GM12878 (cell line): Measurements from ENCODE around the gene TPI1. TPM values are rescaled to one million over a fixed set of nuclear protein-coding genes. Genes with fewer than 3 reads are reported as not detected.
A peak's percentile ranks its signal among the peaks of the same experiment; 100 is the strongest.

ENCODE experiments used
- ATAC-seq: fragments of 200-7000 bp; cut with Tn5 transposase; 3 replicates; pipeline ENCODE4 v1.9.1; 2020; ENCODE audit warnings: mild to moderate bottlenecking, moderate library complexity
- BruUV-seq: library from RNA; stranded (reverse); fragments of 400-500 nt; replicated peaks from 2 replicates; lab custom pipeline; 2021; lab: Mats Ljungman, UMichigan
- CTCF ChIA-PET: fragments of 300-600 bp; sonication (Branson Sonifier 250); formaldehyde crosslinking; extraction: SDS; loops from one replicate; lab custom pipeline; 2021; ENCODE audit warnings: inconsistent platforms; lab: Yijun Ruan, JAX
- POLR2A ChIA-PET: fragments of 350-600 bp; formaldehyde crosslinking; extraction: SDS; loops from one replicate; lab custom pipeline; 2021; ENCODE audit warnings: inconsistent platforms; lab: Charles Lee
- RAD21 ChIA-PET: fragments of 300-600 bp; sonication (Branson Sonifier 250); formaldehyde crosslinking; loops from one replicate; lab custom pipeline; 2023; ENCODE audit warnings: antibody characterized with exemption; ENCODE audit not compliant: unreplicated experiment; lab: Charles Lee
- SMC1A ChIA-PET: fragments of 300-600 bp; sonication (Branson Sonifier 250); formaldehyde crosslinking; loops from one replicate; lab custom pipeline; 2023; ENCODE audit not compliant: unreplicated experiment, uncharacterized antibody; lab: Charles Lee
- DNase-seq: peaks from one replicate; pipeline ENCODE4 v3.0.0-alpha.2; 2011; ENCODE audit warnings: low read depth, low spot score
- FAIRE-seq: peaks from 3 replicates; lab custom pipeline; 2011; peaks lifted over from hg19 to GRCh38; lab: Jason Lieb, UNC
- H2AFZ ChIP-seq: 2 replicates; pipeline ENCODE4 v1.6.0; 2011; ENCODE audit warnings: low read depth, low read length, control low read depth; ENCODE audit not compliant: control insufficient read depth
- H3K27ac ChIP-seq: 2 replicates; pipeline ENCODE4 v1.5.1; 2011; ENCODE audit warnings: control low read depth; ENCODE audit not compliant: control insufficient read depth, insufficient read depth
- H3K27me3 ChIP-seq, 2 experiments: replicated peaks in 1 of 2; 2 replicates each; pipeline versions ENCODE4 v1.6.0 to v1.6.1; 2011; ENCODE audit warnings: low read length in 1 of 2; ENCODE audit not compliant: control insufficient read depth in 2 of 2, insufficient read depth in 2 of 2
- H3K36me3 ChIP-seq, 2 experiments: 2 replicates each; pipeline ENCODE4 v1.5.1; 2011; ENCODE audit warnings: low read length in 1 of 2; ENCODE audit not compliant: control insufficient read depth in 2 of 2, insufficient read depth in 2 of 2
- H3K4me1 ChIP-seq: 2 replicates; pipeline ENCODE4 v1.6.1; 2011; ENCODE audit warnings: mild to moderate bottlenecking, low read length, moderate library complexity, mixed read lengths; ENCODE audit not compliant: control insufficient read depth, insufficient read depth
- H3K4me2 ChIP-seq: 2 replicates; pipeline ENCODE4 v1.6.0; 2011; ENCODE audit warnings: control low read depth; ENCODE audit not compliant: control insufficient read depth, insufficient read depth
- H3K4me3 ChIP-seq: fragments of 200-600 bp; sonication (generic); 2 replicates; pipeline ENCODE4 v1.5.1; 2016
- H3K79me2 ChIP-seq: 2 replicates; pipeline ENCODE4 v1.6.0; 2011; ENCODE audit warnings: low read length; ENCODE audit not compliant: control insufficient read depth, insufficient read depth
- H3K9ac ChIP-seq: 2 replicates; pipeline ENCODE4 v1.8.0; 2011; ENCODE audit warnings: low read length, control low read depth, mixed read lengths; ENCODE audit not compliant: control insufficient read depth, insufficient read depth
- H3K9me3 ChIP-seq: replicated peaks from 3 replicates; pipeline ENCODE4 v1.5.1; 2011; ENCODE audit warnings: mild to moderate bottlenecking, low read length; ENCODE audit not compliant: control insufficient read depth, insufficient read depth
- H4K20me1 ChIP-seq: 2 replicates; pipeline ENCODE4 v1.6.0; 2011; ENCODE audit not compliant: control insufficient read depth, insufficient read depth
- CTCF ChIP-seq, 3 experiments: IDR thresholded peaks in 2 of 3; conservative IDR thresholded peaks in 1 of 3; 2 replicates each; pipeline ENCODE4 v1.5.1; 2011; ENCODE audit warnings: low read depth in 3 of 3, low read length in 3 of 3, mild to moderate bottlenecking in 3 of 3, control low read depth in 2 of 3, moderate library complexity in 2 of 3, inconsistent platforms in 1 of 3, mixed read lengths in 1 of 3; ENCODE audit not compliant: control insufficient read depth in 2 of 3, insufficient read depth in 1 of 3; ENCODE audit errors: extremely low read depth in 1 of 3
- EED ChIP-seq: sonication (generic); IDR thresholded peaks from 2 replicates; pipeline ENCODE4 v1.6.1; 2016; ENCODE audit warnings: antibody characterized with exemption, low read depth
- MEF2A ChIP-seq: IDR thresholded peaks from 2 replicates; pipeline ENCODE4 v1.6.1; 2011; ENCODE audit warnings: low read depth, mild to moderate bottlenecking, low read length, moderate library complexity; ENCODE audit not compliant: insufficient read depth
- MYC ChIP-seq: IDR thresholded peaks from 2 replicates; pipeline ENCODE4 v1.6.1; 2011; ENCODE audit warnings: mild to moderate bottlenecking, low read length, moderate library complexity, inconsistent platforms; ENCODE audit not compliant: insufficient read depth, insufficient replicate concordance, insufficient read length, severe bottlenecking
- RB1 ChIP-seq: fragments of 450-650 bp; formaldehyde crosslinking; IDR thresholded peaks from 2 replicates; pipeline ENCODE4 v1.6.1; 2017; ENCODE audit warnings: mild to moderate bottlenecking, borderline replicate concordance
- WRNIP1 ChIP-seq: IDR thresholded peaks from 2 replicates; pipeline ENCODE4 v1.6.1; 2011; ENCODE audit warnings: low read depth, low read length, improper control_type of control experiment, borderline replicate concordance
- ZBTB11 ChIP-seq: fragments of 450-650 bp; formaldehyde crosslinking; IDR thresholded peaks from 2 replicates; pipeline ENCODE4 v1.5.0; 2022; ENCODE audit warnings: mild to moderate bottlenecking, missing genetic modification characterization
- ZBTB40 ChIP-seq: fragments of 450-650 bp; IDR thresholded peaks from 2 replicates; pipeline ENCODE4 v1.6.1; 2016; ENCODE audit warnings: mild to moderate bottlenecking, moderate library complexity, borderline replicate concordance
- WGBS: methylation state at CpG from one replicate; pipeline ENCODE4 v1.1.6; 2016; ENCODE audit warnings: low lambda C conversion rate; ENCODE audit not compliant: insufficient replicate concordance, insufficient coverage; ENCODE audit errors: missing lambda C conversion rate; 5-methylcytosine and 5-hydroxymethylcytosine counted together
- in situ Hi-C: fragments of 300-500 bp; cut with MboI; formaldehyde crosslinking; loops from 9 replicates; pipeline ENCODE4 v1.14.3; 2018; ENCODE audit warnings: mixed read lengths
- intact Hi-C: fragments of 100-400 bp; cut with micrococcal nuclease; formaldehyde crosslinking; loops from one replicate; pipeline ENCODE4 v1.14.2; 2022; ENCODE audit not compliant: unreplicated experiment
- polyA plus RNA-seq, 11 experiments: library from polyadenylated mRNA; depleted of rRNA in 4 of 11; unstranded in 6 of 11; stranded (reverse) in 5 of 11; fragments of >200 nt; fragmentation: Nextera tagmentation in 4 of 11; fragmentation: Illumina TruSeq in 1 of 11; extraction: Ambion mirVana in 4 of 11; extraction: Trizol in 1 of 11; gene quantifications; 1 replicate in 1 of 11; 2 replicates in 10 of 11; pipeline versions ENCODE4 v1.2.1 to v1.2.3, GENCODE V29; 2011 to 2016; ENCODE audit warnings: inconsistent platforms in 2 of 11, missing spikeins in 2 of 11, low read depth in 1 of 11
- total RNA-seq, 4 experiments: library from RNA; depleted of rRNA in 3 of 4; stranded (reverse); fragments of >200 nt in 3 of 4; fragmentation: Illumina TruSeq in 1 of 4; extraction: Trizol in 1 of 4; gene quantifications; 2 replicates each; pipeline versions ENCODE4 v1.2.1 to v1.2.3, GENCODE V29; 2013 to 2021

Gene TPI1
- total and polyA plus RNA-seq, 10 of the 15 experiments (the other 5 are each of a cell fraction or from before 2014, with no cell fraction given): 916 to 7,349 (median 1,677) TPM

- ChIA-PET POLR2A (interaction anchor here (0.9 to 1.4 kb wide), 3 partner anchors 10 to 70 kb away, joined by 3 to 4 read pairs (median 3); no protein-coding TSS in a partner anchor), RAD21 (interaction anchor here (1.0 to 3.0 kb wide), 4 partner anchors 9 to 76 kb away, joined by 3 to 14 read pairs (median 4); partner anchors contain the start of genes GPR162, MLF2 and USP5), SMC1A (interaction anchor here (1.1 kb wide), 1 partner anchor 206 kb away, joined by 3 read pairs; no protein-coding TSS in a partner anchor), CTCF (interaction anchor here (1.1 to 2.3 kb wide), 5 partner anchors 10 to 77 kb away, joined by 3 to 14 read pairs (median 5); partner anchors contain the start of genes MLF2 and SPSB2)
- intact Hi-C loops (loop anchor here (5.0 kb wide), 1 partner anchor 92 kb away; no protein-coding TSS in a partner anchor), in situ Hi-C loops (loop anchor here (5.0 kb wide), 1 partner anchor 77 kb away; the partner anchor contains the start of gene MLF2)
- no TSS peak for BruUV-seq
- Histone ChIP-seq H3K27ac (no peak overlapping the region), H2AFZ (peak overlapping the region; percentile 68; the same call in 1 of the 2 replicates), H3K4me3 (peak overlapping the region; percentile 74; the same call in 1 of the 2 replicates), H3K36me3 (no peaks in the 10 kb centered on the region), H3K27me3 (peaks cover 23 to 24% of the 10 kb centered on the region in 2 experiments), H3K4me1 (peaks cover 4% of the 10 kb centered on the region), H3K4me2 (peak overlapping the region; percentile 95), H3K79me2 (no peaks in the 10 kb centered on the region), H3K9ac (no peak overlapping the region), H4K20me1 (no peaks in the 10 kb centered on the region), H3K9me3 (no peaks in the 10 kb centered on the region)
- peak; percentile 4; the same call in 1 of the 3 replicates for ATAC-seq
- no peak for FAIRE-seq
- WGBS: 28% methylated on average over 19 of the region's 19 CpGs
- DNase-seq: no peak
- 0 out of 6 replicates have a peak, but pooled peaks of 1 of the 3 experiments have one; percentile 1 for TF ChIP-seq CTCF (IDR thresholded peaks at IDR 0.05 in 2 of 3, conservative IDR thresholded peaks at IDR 0.05 in 1 of 3; ENCODE audit: control insufficient read depth in 2 of 3, extremely low read depth in 1 of 3, insufficient read depth in 1 of 3, low read depth in 3 of 3, low read length in 3 of 3)
- TF ChIP-seq MYC: no peak
- no peak for TF ChIP-seq ZBTB40
- no peak for TF ChIP-seq MEF2A
- TF ChIP-seq ZBTB11 (CRISPR knock-in tag): no peak
- no peak for TF ChIP-seq EED
- no peak for TF ChIP-seq RB1
- TF ChIP-seq WRNIP1: no peak
Observed at GRCh38 chr12:6829536-6830220, 37.7 kb upstream of the TPI1 start.
